ENCODE data around the gene DCLK2. TPM values are rescaled to one million over a fixed set of nuclear protein-coding genes. Genes with fewer than 3 reads are reported as not detected.

DCLK2 gene
- polyA plus RNA-seq, 6 donors from 2014 or later: 0.34 to 9.1 (median 2.0) TPM

GRCh38 chr4:150211016-150211415, 132.8 kb downstream of the DCLK2 start:
- no peaks in the 10 kb centered on the region for H3K36me3 Mint-ChIP-seq
- no peak for ATAC-seq (ENCODE audit: low read depth in 2 of 2)
- no peak overlapping the region for H3K27ac Mint-ChIP-seq
- DNase-seq: no peak
- no peak overlapping the region for H3K4me3 Mint-ChIP-seq
- H3K27me3 Mint-ChIP-seq: no peaks in the 10 kb centered on the region
- no peaks in the 10 kb centered on the region for H3K9me3 Mint-ChIP-seq
- peaks cover 0 to 11% (median 8%) of the 10 kb centered on the region in 3 donors for H3K4me1 Mint-ChIP-seq

DNA sequence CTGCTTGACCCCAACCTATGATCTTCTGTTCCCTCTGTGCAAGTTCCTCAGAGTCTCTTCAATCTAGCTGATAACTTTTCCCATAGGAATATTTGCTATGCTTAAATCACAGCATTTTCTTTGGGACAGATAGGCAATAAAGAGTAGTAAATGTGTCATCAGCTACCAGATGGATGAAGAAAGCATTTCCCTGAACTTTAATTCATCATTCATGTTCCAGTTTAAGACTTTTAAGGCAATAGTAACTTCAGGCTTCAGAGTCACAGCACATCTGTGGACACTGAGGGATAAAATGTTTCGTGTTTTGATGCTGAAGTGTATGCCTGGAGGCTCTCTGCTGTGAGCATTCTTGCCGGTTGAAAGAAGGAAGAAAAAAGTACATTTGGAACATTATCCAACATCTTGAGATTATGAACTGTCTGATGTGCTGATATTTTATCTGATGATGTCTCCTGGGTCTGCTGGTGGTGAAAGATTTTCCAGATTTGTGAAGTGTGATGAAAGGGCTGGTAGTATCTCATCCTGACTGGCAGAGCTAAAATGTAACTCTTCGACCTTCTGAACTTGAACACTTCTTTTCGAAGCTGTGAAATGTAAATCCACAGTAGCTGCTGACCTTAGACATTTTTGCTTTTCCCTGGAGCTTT, 133.7 kb downstream of the DCLK2 start:
- Mint-ChIP-seq H3K4me1 (peaks cover 0 to 11% (median 8%) of the 10 kb centered on the region in 3 donors), H3K4me3 (no peak overlapping the region), H3K36me3 (no peaks in the 10 kb centered on the region), H3K9me3 (no peaks in the 10 kb centered on the region), H3K27ac (no peak overlapping the region), H3K27me3 (no peaks in the 10 kb centered on the region)
- ATAC-seq (ENCODE audit: low read depth in 2 of 2) (no peak), DNase-seq (no peak)

DNA sequence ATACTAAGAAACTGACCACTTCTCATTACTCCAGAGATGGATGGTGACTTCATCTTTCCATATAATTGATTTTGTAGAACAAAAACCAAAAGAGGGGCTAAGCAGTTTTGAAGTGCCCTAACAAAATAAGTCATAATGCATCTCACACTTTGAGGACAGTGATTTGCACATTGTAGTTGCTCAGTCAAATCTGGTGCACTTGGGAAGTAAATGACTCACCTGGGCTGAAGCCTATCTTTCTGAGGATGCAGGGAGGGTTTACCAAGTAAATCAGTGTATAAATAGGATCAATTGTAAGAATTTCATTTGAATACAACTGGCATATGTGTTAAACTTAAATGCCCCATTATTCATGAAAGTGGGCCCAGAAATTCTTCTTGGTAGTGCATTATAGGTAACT, 134.2 kb downstream of the DCLK2 start:
- H3K9me3 Mint-ChIP-seq: no peaks in the 10 kb centered on the region
- DNase-seq (no peak), ATAC-seq (ENCODE audit: low read depth in 2 of 2) (no peak)
- H3K4me1 Mint-ChIP-seq: peaks cover 0 to 11% (median 8%) of the 10 kb centered on the region in 3 donors
- no peak overlapping the region for H3K4me3 Mint-ChIP-seq
- H3K36me3 Mint-ChIP-seq: no peaks in the 10 kb centered on the region
- no peaks in the 10 kb centered on the region for H3K27me3 Mint-ChIP-seq
- H3K27ac Mint-ChIP-seq: no peak overlapping the region

GRCh38 chr4:150212927-150213326, 134.7 kb downstream of the DCLK2 start:
- Mint-ChIP-seq H3K36me3 (no peaks in the 10 kb centered on the region), H3K4me1 (peaks cover 0 to 10% (median 5%) of the 10 kb centered on the region in 3 donors), H3K9me3 (no peaks in the 10 kb centered on the region), H3K27me3 (no peaks in the 10 kb centered on the region), H3K27ac (no peak overlapping the region), H3K4me3 (no peak overlapping the region)
- ATAC-seq (ENCODE audit: low read depth in 2 of 2) (peak; percentile 49 to 55), DNase-seq (no peak)

GRCh38 chr4:150215601-150216000, 137.4 kb downstream of the DCLK2 start:
- no peaks in the 10 kb centered on the region for H3K9me3 Mint-ChIP-seq
- H3K4me3 Mint-ChIP-seq: no peak overlapping the region
- no peaks in the 10 kb centered on the region for H3K36me3 Mint-ChIP-seq
- ATAC-seq (ENCODE audit: low read depth in 2 of 2) (no peak), DNase-seq (no peak)
- H3K27ac Mint-ChIP-seq: peak overlapping the region in 1 of 6 donors; percentile 93
- H3K27me3 Mint-ChIP-seq: no peaks in the 10 kb centered on the region
- H3K4me1 Mint-ChIP-seq: peaks cover 0 to 6% (median 4%) of the 10 kb centered on the region in 3 donors

- H3K36me3 Mint-ChIP-seq: no peaks in the 10 kb centered on the region
- ATAC-seq (ENCODE audit: low read depth in 2 of 2) (no peak), DNase-seq (no peak)
- H3K27me3 Mint-ChIP-seq: no peaks in the 10 kb centered on the region
- no peak overlapping the region for H3K27ac Mint-ChIP-seq
- no peak overlapping the region for H3K4me3 Mint-ChIP-seq
- no peaks in the 10 kb centered on the region for H3K9me3 Mint-ChIP-seq
- peaks cover 0 to 6% (median under 1%) of the 10 kb centered on the region in 3 donors for H3K4me1 Mint-ChIP-seq
These were observed 138.5 kb downstream of the DCLK2 start for GRCh38 chr4:150216726-150217125.

GRCh38 chr4:150217192-150217591, 138.9 kb downstream of the DCLK2 start:
- Mint-ChIP-seq H3K4me3 (no peak overlapping the region), H3K27ac (no peak overlapping the region), H3K27me3 (no peaks in the 10 kb centered on the region), H3K36me3 (no peaks in the 10 kb centered on the region), H3K4me1 (peaks cover 0 to 6% (median 0%) of the 10 kb centered on the region in 3 donors), H3K9me3 (no peaks in the 10 kb centered on the region)
- DNase-seq: no peak
- ATAC-seq (ENCODE audit: low read depth in 2 of 2): no peak

GRCh38 chr4:150217808-150218207, 139.6 kb downstream of the DCLK2 start:
- no peaks in the 10 kb centered on the region for H3K36me3 Mint-ChIP-seq
- H3K9me3 Mint-ChIP-seq: no peaks in the 10 kb centered on the region
- no peak for ATAC-seq (ENCODE audit: low read depth in 2 of 2)
- no peak for DNase-seq
- H3K4me3 Mint-ChIP-seq: no peak overlapping the region
- no peak overlapping the region for H3K27ac Mint-ChIP-seq
- peaks cover 0 to 3% (median 0%) of the 10 kb centered on the region in 3 donors for H3K4me1 Mint-ChIP-seq
- no peaks in the 10 kb centered on the region for H3K27me3 Mint-ChIP-seq

DNA sequence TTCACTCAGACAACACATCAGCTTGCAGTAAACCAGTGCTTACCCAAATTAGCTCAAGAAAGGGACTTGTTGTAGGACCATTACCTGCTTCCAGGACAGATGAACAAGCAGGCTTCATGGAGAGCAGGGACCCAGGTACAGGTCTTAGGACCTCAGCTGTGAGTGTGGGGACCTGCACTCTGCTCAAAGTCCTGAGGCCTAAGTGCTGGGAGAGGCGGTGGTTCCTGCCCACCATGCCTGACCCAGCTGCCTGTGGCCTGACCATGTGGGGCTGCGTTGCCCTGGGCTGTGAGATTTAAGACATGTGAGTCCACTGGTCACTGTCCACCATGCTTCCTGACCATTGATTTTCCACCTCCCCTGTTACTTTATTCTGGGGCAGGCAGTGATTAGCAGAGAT, 140.2 kb downstream of the DCLK2 start:
- no peak for ATAC-seq (ENCODE audit: low read depth in 2 of 2)
- Mint-ChIP-seq H3K4me1 (no peaks in the 10 kb centered on the region), H3K27ac (no peak overlapping the region), H3K27me3 (no peaks in the 10 kb centered on the region), H3K9me3 (no peaks in the 10 kb centered on the region), H3K4me3 (no peak overlapping the region), H3K36me3 (no peaks in the 10 kb centered on the region)
- DNase-seq: no peak

DNA sequence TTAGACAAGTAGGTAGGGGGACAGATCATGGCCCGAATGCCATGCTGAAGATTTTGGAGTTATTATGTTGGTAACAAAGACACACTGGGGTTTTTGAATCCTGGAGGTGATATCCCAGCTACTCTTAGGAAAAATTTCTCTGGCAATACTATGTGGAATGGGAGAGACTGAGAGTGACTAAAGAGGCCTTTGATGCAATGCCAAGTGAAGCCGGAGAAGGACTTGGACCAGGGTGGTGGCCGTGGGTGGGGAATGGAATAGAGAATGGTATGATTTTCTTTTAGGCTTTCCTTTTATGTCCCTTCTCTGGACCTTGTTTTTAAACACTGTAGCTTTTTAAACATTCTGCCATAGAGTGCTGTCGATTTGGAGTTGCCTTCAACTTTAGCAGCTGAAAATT, 141.6 kb downstream of the DCLK2 start:
- ATAC-seq (ENCODE audit: low read depth in 2 of 2): no peak
- H3K4me3 Mint-ChIP-seq: no peak overlapping the region
- H3K27ac Mint-ChIP-seq: no peak overlapping the region

DNA sequence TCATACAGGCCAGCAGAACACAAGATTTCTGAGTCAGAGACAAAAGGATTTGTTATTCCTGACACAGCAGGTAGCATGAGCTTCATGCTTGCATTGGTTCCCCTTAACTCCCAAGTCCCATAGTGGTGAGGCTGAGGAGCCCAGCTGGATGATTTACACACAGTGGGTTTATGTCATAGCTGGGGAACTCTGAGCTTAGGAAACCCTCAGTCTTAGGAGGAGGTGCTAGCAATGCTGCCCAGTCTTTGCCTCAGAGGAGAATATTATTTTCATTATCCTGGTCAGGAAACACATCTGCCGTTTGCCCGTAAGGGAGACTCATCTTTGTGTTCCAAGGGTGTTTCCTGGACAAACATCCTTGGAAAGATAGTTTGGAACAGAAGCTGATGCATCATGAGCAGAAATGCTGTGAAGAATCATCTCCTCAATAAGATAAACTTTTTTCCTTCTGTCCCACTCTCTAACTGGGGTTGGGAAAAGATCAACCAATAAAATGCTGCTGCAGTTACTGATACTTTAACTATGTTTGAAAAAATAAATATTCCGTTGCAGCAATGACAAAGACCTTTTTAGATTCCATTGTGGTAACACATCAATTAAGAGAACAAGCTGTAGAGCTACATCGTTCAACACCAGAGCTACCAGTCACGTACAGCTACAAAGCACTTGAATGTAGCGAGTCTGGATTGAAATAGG, 146.8 kb downstream of the DCLK2 start:
- H3K27ac Mint-ChIP-seq: no peak overlapping the region
- H3K9me3 Mint-ChIP-seq: no peaks in the 10 kb centered on the region
- H3K27me3 Mint-ChIP-seq: peaks cover 0 to 5% (median 0%) of the 10 kb centered on the region in 3 donors
- H3K4me1 Mint-ChIP-seq: no peaks in the 10 kb centered on the region
- no peak overlapping the region for H3K4me3 Mint-ChIP-seq
- ATAC-seq (ENCODE audit: low read depth in 2 of 2) (no peak), DNase-seq (no peak)
- H3K36me3 Mint-ChIP-seq: no peaks in the 10 kb centered on the region

More for the DNA sequence above, 141.6 kb downstream of the DCLK2 start:
- Mint-ChIP-seq H3K9me3 (no peaks in the 10 kb centered on the region), H3K36me3 (no peaks in the 10 kb centered on the region), H3K27me3 (no peaks in the 10 kb centered on the region), H3K4me1 (no peaks in the 10 kb centered on the region)
- DNase-seq: no peak

DNA sequence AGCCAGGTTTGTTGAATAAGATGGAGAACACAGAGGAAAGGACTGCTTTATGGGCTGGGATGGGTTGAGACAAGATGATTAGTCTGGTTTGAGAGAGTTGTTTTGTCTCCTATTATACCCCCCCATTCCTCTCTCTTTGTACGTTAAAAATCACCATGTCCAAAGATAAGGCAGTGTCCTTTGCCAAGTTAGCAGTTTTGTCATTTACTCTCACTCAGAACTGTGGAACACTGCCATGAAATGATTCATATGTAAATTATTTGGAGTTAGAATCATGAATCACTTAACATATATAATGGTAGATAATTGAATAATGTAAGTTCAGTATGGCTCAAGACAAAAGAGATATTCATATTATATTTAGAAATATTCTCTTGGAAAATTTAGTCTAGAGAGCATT, 151.3 kb downstream of the DCLK2 start:
- H3K27ac Mint-ChIP-seq: no peak overlapping the region
- no peaks in the 10 kb centered on the region for H3K4me1 Mint-ChIP-seq
- H3K36me3 Mint-ChIP-seq: peaks cover 15 to 21% of the 10 kb centered on the region in 2 donors
- ATAC-seq (ENCODE audit: low read depth in 2 of 2): no peak
- H3K27me3 Mint-ChIP-seq: peaks cover 0 to 5% (median 0%) of the 10 kb centered on the region in 3 donors
- H3K4me3 Mint-ChIP-seq: no peak overlapping the region
- peaks cover 0 to 2% (median 0%) of the 10 kb centered on the region in 7 donors for H3K9me3 Mint-ChIP-seq
- DNase-seq: no peak

DNA sequence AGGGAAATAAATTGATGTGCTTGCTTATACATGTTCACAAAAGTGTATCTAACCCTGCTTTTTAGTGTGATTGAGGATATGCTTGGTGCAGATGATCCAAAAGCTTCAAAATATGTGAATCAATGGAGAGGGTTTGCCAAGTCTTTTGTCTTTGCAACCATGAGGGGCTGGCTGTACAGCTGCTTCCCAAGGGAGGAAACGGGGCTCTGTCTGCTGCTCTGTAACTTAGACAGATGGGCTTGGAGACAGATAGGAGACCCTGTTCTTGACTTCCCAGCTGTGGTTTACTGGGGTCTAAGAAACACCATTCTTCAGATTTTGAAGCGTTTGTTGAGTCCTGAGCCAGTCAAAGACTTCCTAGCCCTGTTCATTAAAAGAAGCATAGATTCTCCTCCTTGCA, 152.3 kb downstream of the DCLK2 start:
- Mint-ChIP-seq H3K27ac (peak overlapping the region in 1 of 6 donors; percentile 36), H3K4me3 (no peak overlapping the region), H3K4me1 (no peaks in the 10 kb centered on the region), H3K9me3 (peaks cover 0 to 2% (median 0%) of the 10 kb centered on the region in 7 donors), H3K36me3 (peaks cover 15 to 21% of the 10 kb centered on the region in 2 donors), H3K27me3 (peaks cover 0 to 5% (median 0%) of the 10 kb centered on the region in 3 donors)
- no peak for DNase-seq
- ATAC-seq (ENCODE audit: low read depth in 2 of 2): no peak

- peaks cover 15 to 21% of the 10 kb centered on the region in 2 donors for H3K36me3 Mint-ChIP-seq
- ATAC-seq (ENCODE audit: low read depth in 2 of 2): no peak
These were observed 153.0 kb downstream of the DCLK2 start for GRCh38 chr4:150231107-150231770.

More at GRCh38 chr4:150231107-150231770, 153.0 kb downstream of the DCLK2 start:
- DNase-seq: no peak
- peaks cover 0 to 2% (median 0%) of the 10 kb centered on the region in 7 donors for H3K9me3 Mint-ChIP-seq
- no peak overlapping the region for H3K4me3 Mint-ChIP-seq
- H3K27me3 Mint-ChIP-seq: peaks cover 0 to 5% (median 0%) of the 10 kb centered on the region in 3 donors
- H3K4me1 Mint-ChIP-seq: no peaks in the 10 kb centered on the region
- peak overlapping the region in 1 of 6 donors; percentile 36 for H3K27ac Mint-ChIP-seq
